MM.1S (cell line): ENCODE results near the gene YWHAG.
A peak's percentile ranks its signal among the peaks of the same experiment; 100 is the strongest.
"Not testable (repeated sequence)": the region's sequence is repeated elsewhere in the genome, so short reads cannot be mapped to it uniquely, and the experiment has no call there.

Experiments
- DNase-seq: peaks from one replicate; pipeline ENCODE4 v3.0.0-alpha.2; 2015
- H2AFZ ChIP-seq: fragments of 300-600 bp; sonication (generic); 2 replicates; pipeline ENCODE4 v1.6.0; 2016; ENCODE audit warnings: antibody characterized with exemption, low read length
- H3F3A ChIP-seq: fragments of 300-600 bp; sonication (generic); 2 replicates; pipeline ENCODE4 v1.6.1; 2016; ENCODE audit warnings: mild to moderate bottlenecking, antibody characterized with exemption, low read length, moderate library complexity, mixed read lengths; ENCODE audit not compliant: insufficient read depth
- H3K27ac ChIP-seq: fragments of 300-600 bp; sonication (generic); 2 replicates; pipeline ENCODE4 v1.5.1; 2016; ENCODE audit warnings: mild to moderate bottlenecking, low read length
- H3K27me3 ChIP-seq: fragments of 300-600 bp; sonication (generic); replicated peaks from 2 replicates; pipeline ENCODE4 v1.6.0; 2016; ENCODE audit warnings: low read length; ENCODE audit not compliant: insufficient read depth
- H3K36me3 ChIP-seq: fragments of 300-600 bp; sonication (generic); replicated peaks from 2 replicates; pipeline ENCODE4 v1.6.1; 2016; ENCODE audit warnings: mild to moderate bottlenecking, low read length, mixed read lengths; ENCODE audit not compliant: insufficient read depth
- H3K4me1 ChIP-seq: fragments of 300-600 bp; sonication (generic); 2 replicates; pipeline ENCODE4 v1.6.1; 2016; ENCODE audit warnings: low read length, mixed read lengths
- H3K4me2 ChIP-seq: fragments of 300-600 bp; sonication (generic); 2 replicates; pipeline ENCODE4 v1.6.0; 2016; ENCODE audit warnings: low read depth, low read length
- H3K4me3 ChIP-seq: fragments of 300-600 bp; sonication (generic); 2 replicates; pipeline ENCODE4 v1.5.1; 2016; ENCODE audit warnings: low read length, mixed read lengths
- H3K79me2 ChIP-seq: fragments of 300-600 bp; sonication (generic); 2 replicates; pipeline ENCODE4 v1.6.1; 2016; ENCODE audit warnings: mixed run types, low read length, mixed read lengths
- H3K9ac ChIP-seq: fragments of 300-600 bp; sonication (generic); 2 replicates; pipeline ENCODE4 v1.6.1; 2016; ENCODE audit warnings: low read length, mixed read lengths
- H3K9me2 ChIP-seq: fragments of 300-600 bp; sonication (generic); replicated peaks from 2 replicates; pipeline ENCODE4 v1.6.1; 2016; ENCODE audit warnings: mild to moderate bottlenecking, low read length, mixed read lengths; ENCODE audit not compliant: insufficient read depth
- H3K9me3 ChIP-seq: fragments of 300-600 bp; sonication (generic); replicated peaks from 2 replicates; pipeline ENCODE4 v1.6.1; 2016; ENCODE audit warnings: mild to moderate bottlenecking, low read length, mixed read lengths; ENCODE audit not compliant: insufficient read depth
- H4K20me1 ChIP-seq: fragments of 300-600 bp; sonication (generic); 2 replicates; pipeline ENCODE4 v1.6.1; 2016; ENCODE audit warnings: mild to moderate bottlenecking, low read length, moderate library complexity, mixed read lengths; ENCODE audit not compliant: insufficient read depth
- CTCF ChIP-seq: fragments of 300-600 bp; sonication (generic); IDR thresholded peaks from 2 replicates; pipeline ENCODE4 v1.5.1; 2016; ENCODE audit warnings: antibody characterized with exemption, low read length, mixed read lengths
- EZH2 ChIP-seq: fragments of 300-600 bp; sonication (generic); optimal IDR thresholded peaks from 2 replicates; pipeline ENCODE3; 2017; ENCODE audit warnings: low read depth, mild to moderate bottlenecking, antibody characterized with exemption, low read length, mixed read lengths
- EZH2phosphoT487 ChIP-seq: fragments of 300-600 bp; sonication (generic); IDR thresholded peaks from 2 replicates; pipeline ENCODE4 v1.6.1; 2018; ENCODE audit warnings: antibody characterized with exemption, low read length

The YWHAG gene

GRCh38 chr7:76390092-76390491 lies 31.3 kb upstream of the YWHAG start:
- no peaks in the 10 kb centered on the region for H3K9me3 ChIP-seq
- H3K27me3 ChIP-seq: no peaks in the 10 kb centered on the region
- H3K9ac ChIP-seq: no peak overlapping the region
- no peak overlapping the region for H3K4me2 ChIP-seq
- H3K4me3 ChIP-seq: no peak overlapping the region
- H4K20me1 ChIP-seq: no peaks in the 10 kb centered on the region
- H3K27ac ChIP-seq: peak overlapping the region; percentile 86; the same call in 1 of the 2 replicates
- H3K36me3 ChIP-seq: no peaks in the 10 kb centered on the region
- no peak for DNase-seq
- peaks cover 19% of the 10 kb centered on the region for H3K4me1 ChIP-seq
- H2AFZ ChIP-seq: no peak overlapping the region
- H3K9me2 ChIP-seq: no peaks in the 10 kb centered on the region
- H3K79me2 ChIP-seq: no peaks in the 10 kb centered on the region
- peaks cover 4% of the 10 kb centered on the region; the same call in 1 of the 2 replicates for H3F3A ChIP-seq
- no peak for TF ChIP-seq EZH2phosphoT487
- no peak for TF ChIP-seq CTCF
- no peak for TF ChIP-seq EZH2

- not testable (repeated sequence) for H3K4me2 ChIP-seq, H3K4me3 ChIP-seq, H2AFZ ChIP-seq, H4K20me1 ChIP-seq, H3F3A ChIP-seq, H3K9ac ChIP-seq, H3K79me2 ChIP-seq, H3K36me3 ChIP-seq, H3K9me2 ChIP-seq, H3K9me3 ChIP-seq, H3K27me3 ChIP-seq
- Histone ChIP-seq H3K27ac (peak overlapping the region; percentile 86; the same call in 1 of the 2 replicates), H3K4me1 (peaks cover 15% of the 10 kb centered on the region)
- peak; percentile 72 for DNase-seq
These were observed 29.0 kb upstream of the YWHAG start for GRCh38 chr7:76387789-76388188.

GRCh38 chr7:76386691-76387260 lies 28.0 kb upstream of the YWHAG start:
- peaks cover 11% of the 10 kb centered on the region for H3K4me1 ChIP-seq
- no peaks in the 10 kb centered on the region for H3K79me2 ChIP-seq
- no peaks in the 10 kb centered on the region for H4K20me1 ChIP-seq
- no peak overlapping the region for H2AFZ ChIP-seq
- H3K36me3 ChIP-seq: no peaks in the 10 kb centered on the region
- H3K4me3 ChIP-seq: no peak overlapping the region
- H3K9me2 ChIP-seq: no peaks in the 10 kb centered on the region
- no peak for DNase-seq
- no peaks in the 10 kb centered on the region for H3K9me3 ChIP-seq
- TF ChIP-seq EZH2 (no peak), CTCF (no peak), EZH2phosphoT487 (no peak)
- H3K4me2 ChIP-seq: no peak overlapping the region
- peaks cover 4% of the 10 kb centered on the region; the same call in 1 of the 2 replicates for H3F3A ChIP-seq
- H3K27ac ChIP-seq: no peak overlapping the region
- H3K9ac ChIP-seq: no peak overlapping the region
- no peaks in the 10 kb centered on the region for H3K27me3 ChIP-seq

- no peaks in the 10 kb centered on the region for H4K20me1 ChIP-seq
- H3K27me3 ChIP-seq: no peaks in the 10 kb centered on the region
- H3K4me1 ChIP-seq: no peaks in the 10 kb centered on the region
- TF ChIP-seq CTCF (no peak), EZH2phosphoT487 (no peak), EZH2 (no peak)
- H3K9me2 ChIP-seq: no peaks in the 10 kb centered on the region
- H3K4me2 ChIP-seq: no peak overlapping the region
- no peaks in the 10 kb centered on the region for H3K36me3 ChIP-seq
- H3K4me3 ChIP-seq: no peak overlapping the region
- no peaks in the 10 kb centered on the region for H3K9me3 ChIP-seq
- H3K79me2 ChIP-seq: no peaks in the 10 kb centered on the region
- no peak overlapping the region for H2AFZ ChIP-seq
- peaks cover 8% of the 10 kb centered on the region; the same call in 1 of the 2 replicates for H3F3A ChIP-seq
- H3K9ac ChIP-seq: no peak overlapping the region
- DNase-seq: no peak
- no peak overlapping the region for H3K27ac ChIP-seq
These were observed 24.5 kb upstream of the YWHAG start for GRCh38 chr7:76383089-76383944.
